ENCODE data around the gene SLC25A22.

Gene SLC25A22

GRCh38 chr11:810040-810567 lies 12.0 kb upstream of the SLC25A22 start:
- Mint-ChIP-seq H3K27ac (peak overlapping the region; percentile 80), H3K4me1 (peaks cover 36% of the 10 kb centered on the region), H3K4me3 (peak overlapping the region; percentile 96), H3K36me3 (ENCODE audit: low read depth) (peaks cover 28% of the 10 kb centered on the region), H3K27me3 (ENCODE audit: low read depth, poor library complexity) (no peaks in the 10 kb centered on the region), H3K9me3 (no peaks in the 10 kb centered on the region)
- TF ChIP-seq, protein P1, sequence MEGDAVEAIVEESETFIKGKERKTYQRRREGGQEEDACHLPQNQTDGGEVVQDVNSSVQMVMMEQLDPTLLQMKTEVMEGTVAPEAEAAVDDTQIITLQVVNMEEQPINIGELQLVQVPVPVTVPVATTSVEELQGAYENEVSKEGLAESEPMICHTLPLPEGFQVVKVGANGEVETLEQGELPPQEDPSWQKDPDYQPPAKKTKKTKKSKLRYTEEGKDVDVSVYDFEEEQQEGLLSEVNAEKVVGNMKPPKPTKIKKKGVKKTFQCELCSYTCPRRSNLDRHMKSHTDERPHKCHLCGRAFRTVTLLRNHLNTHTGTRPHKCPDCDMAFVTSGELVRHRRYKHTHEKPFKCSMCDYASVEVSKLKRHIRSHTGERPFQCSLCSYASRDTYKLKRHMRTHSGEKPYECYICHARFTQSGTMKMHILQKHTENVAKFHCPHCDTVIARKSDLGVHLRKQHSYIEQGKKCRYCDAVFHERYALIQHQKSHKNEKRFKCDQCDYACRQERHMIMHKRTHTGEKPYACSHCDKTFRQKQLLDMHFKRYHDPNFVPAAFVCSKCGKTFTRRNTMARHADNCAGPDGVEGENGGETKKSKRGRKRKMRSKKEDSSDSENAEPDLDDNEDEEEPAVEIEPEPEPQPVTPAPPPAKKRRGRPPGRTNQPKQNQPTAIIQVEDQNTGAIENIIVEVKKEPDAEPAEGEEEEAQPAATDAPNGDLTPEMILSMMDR (IDR thresholded peaks at IDR 0.05): no peak
- no peak for DNase-seq

DNA sequence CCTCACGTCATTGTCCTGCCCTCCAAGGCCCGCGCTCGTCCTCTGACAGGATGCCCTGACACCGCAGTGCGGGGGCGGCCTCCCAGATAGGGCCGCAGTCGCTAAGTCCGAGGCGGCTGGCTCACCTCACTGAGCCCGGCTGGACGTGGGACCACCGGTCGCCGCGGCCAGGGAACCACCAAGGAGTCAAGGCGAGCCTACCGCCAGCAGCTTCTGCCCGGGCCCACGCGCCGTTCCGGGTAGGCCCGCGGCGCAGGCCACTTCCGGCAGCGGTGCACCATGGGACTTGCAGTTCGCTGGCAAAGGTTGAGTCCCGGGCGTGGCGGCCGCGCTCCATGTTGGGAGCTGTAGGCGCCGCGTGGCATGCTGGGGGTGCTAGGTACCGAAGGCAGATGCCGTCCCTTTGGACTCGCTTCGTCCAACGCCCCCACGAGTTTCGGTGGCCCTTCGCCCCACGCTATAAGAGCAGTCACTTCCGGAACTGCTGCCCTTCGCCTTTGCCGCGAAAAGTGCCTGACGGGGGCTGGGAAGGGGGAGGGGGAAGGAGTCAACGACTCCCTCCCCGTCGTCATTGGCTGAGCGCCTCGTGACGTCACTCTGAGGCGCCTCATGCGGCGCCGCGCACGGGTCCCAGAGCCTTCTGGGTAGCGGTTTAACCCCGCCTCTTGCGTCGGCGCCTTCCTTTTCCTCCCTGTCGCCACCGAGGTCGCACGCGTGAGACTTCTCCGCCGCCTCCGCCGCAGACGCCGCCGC lies 11.4 kb upstream of the SLC25A22 start, which contains the start of gene RPLP2:
RPLP2 (plus strand) TSS at position 681 of the 753 bp plus-strand sequence. CDS start 268 bp downstream, outside the sequence.
- peak; percentile 97 for DNase-seq

DNA sequence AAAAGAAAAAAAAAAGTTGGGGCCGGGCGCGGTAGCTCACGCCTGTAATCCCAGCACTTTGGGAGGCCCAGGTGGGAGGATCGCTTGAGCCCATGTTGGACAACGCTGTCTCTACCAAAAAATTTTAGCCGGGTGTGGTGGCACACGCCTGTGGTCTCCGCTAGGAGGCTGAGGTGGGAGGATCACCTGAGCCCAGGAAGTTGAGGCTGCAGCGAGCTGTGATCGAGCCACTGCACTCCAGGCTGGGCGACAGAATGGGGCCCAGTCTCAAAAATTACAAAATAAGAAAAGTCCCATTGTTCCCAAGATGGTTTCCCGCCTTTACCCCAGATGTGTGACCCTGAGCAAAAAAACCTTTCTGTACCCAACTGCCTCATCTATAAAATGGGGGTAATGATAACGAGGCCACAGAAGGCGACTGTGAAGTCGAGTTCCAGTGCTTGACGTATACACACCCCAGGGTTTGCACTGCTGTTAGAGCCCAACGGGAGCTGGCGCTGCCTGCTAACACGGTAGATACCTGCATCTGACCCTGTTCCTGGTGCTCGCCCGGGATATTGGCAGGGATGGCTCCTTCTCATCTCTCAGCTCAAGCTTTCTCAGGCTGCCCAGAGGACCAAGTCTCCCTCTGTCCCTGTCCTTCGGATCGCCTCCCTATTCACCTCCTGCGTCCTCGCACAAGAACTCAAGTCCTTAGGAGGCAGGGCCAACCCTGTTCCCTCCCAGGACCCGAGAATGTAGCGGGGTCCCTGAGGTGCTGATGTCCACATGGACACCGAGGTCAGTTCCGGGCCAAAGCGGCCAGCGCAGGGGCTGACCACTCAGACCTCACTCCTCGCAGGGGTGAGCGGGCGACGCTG lies 10.6 kb upstream of the SLC25A22 start:
- TF ChIP-seq, protein P1 (IDR thresholded peaks at IDR 0.05): no peak
- DNase-seq: no peak
- Mint-ChIP-seq H3K36me3 (ENCODE audit: low read depth) (peaks cover 24% of the 10 kb centered on the region), H3K4me1 (peaks cover 36% of the 10 kb centered on the region), H3K4me3 (peak overlapping the region; percentile 96), H3K27ac (peak overlapping the region; percentile 100), H3K27me3 (ENCODE audit: low read depth, poor library complexity) (no peaks in the 10 kb centered on the region), H3K9me3 (no peaks in the 10 kb centered on the region)

More for the DNA sequence above, 11.4 kb upstream of the SLC25A22 start, which contains the start of gene RPLP2:
- Mint-ChIP-seq H3K27me3 (ENCODE audit: low read depth, poor library complexity) (no peaks in the 10 kb centered on the region), H3K4me1 (peaks cover 36% of the 10 kb centered on the region), H3K27ac (peak within 1 kb of the TSS; percentile 100), H3K9me3 (no peaks in the 10 kb centered on the region), H3K36me3 (ENCODE audit: low read depth) (peaks cover 28% of the 10 kb centered on the region), H3K4me3 (peak within 1 kb of the TSS; percentile 96)
- TF ChIP-seq, protein P1 (IDR thresholded peaks at IDR 0.05): no peak

DNA sequence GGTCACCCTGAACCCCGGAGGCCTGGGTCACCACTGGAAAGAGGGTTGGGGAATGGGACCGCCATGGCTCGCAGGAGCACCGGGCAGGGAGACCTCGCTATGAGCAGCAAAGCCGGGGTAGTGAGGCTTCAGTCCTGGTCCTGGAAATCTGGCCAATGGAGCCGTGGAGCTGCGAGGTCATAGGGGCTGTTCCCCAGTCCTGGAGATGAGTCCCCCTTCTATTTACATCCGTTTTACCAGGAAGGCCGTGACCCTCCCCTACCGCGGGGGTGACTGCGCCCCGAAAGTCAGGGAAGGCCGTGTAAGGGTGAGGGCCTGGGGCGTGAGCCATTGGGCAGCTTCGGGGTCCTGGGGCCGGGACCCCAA lies 6.5 kb upstream of the SLC25A22 start:
- Mint-ChIP-seq H3K36me3 (ENCODE audit: low read depth) (no peaks in the 10 kb centered on the region), H3K4me3 (peak overlapping the region; percentile 78)

GRCh38 chr11:803770-804598 lies 5.9 kb upstream of the SLC25A22 start:
- DNase-seq: peak; percentile 45
- peaks cover 18% of the 10 kb centered on the region for H3K4me1 Mint-ChIP-seq
- no peak overlapping the region for H3K27ac Mint-ChIP-seq
- H3K9me3 Mint-ChIP-seq: no peaks in the 10 kb centered on the region
- TF ChIP-seq, protein P1 (IDR thresholded peaks at IDR 0.05): no peak
- H3K36me3 Mint-ChIP-seq (ENCODE audit: low read depth): no peaks in the 10 kb centered on the region
- peak overlapping the region; percentile 78 for H3K4me3 Mint-ChIP-seq
- no peaks in the 10 kb centered on the region for H3K27me3 Mint-ChIP-seq (ENCODE audit: low read depth, poor library complexity)

More for the DNA sequence above, 6.5 kb upstream of the SLC25A22 start:
- H3K4me1 Mint-ChIP-seq: peaks cover 19% of the 10 kb centered on the region
- H3K9me3 Mint-ChIP-seq: no peaks in the 10 kb centered on the region
- no peaks in the 10 kb centered on the region for H3K27me3 Mint-ChIP-seq (ENCODE audit: low read depth, poor library complexity)
- TF ChIP-seq, protein P1 (IDR thresholded peaks at IDR 0.05): no peak
- no peak for DNase-seq
- no peak overlapping the region for H3K27ac Mint-ChIP-seq

Measured in nephron progenitor cell (in vitro differentiated cells).